Smooth muscle cell of the brain vasculature (primary cell): ENCODE measurements around the gene EDA.

ENCODE experiments used
- DNase-seq: peaks from one replicate; pipeline ENCODE4 v3.0.0-alpha.2; 2012; ENCODE audit warnings: low read depth, low spot score

Gene EDA

GRCh38 chrX:70062961-70063550 lies 447.1 kb downstream of the EDA start:
- DNase-seq: no peak

- DNase-seq: no peak
These were observed 450.7 kb downstream of the EDA start for GRCh38 chrX:70066646-70067045.

- no peak for DNase-seq
These were observed 463.4 kb downstream of the EDA start for GRCh38 chrX:70079297-70079696.

- no peak for DNase-seq
These were observed 464.0 kb downstream of the EDA start for GRCh38 chrX:70079870-70080269.

DNA sequence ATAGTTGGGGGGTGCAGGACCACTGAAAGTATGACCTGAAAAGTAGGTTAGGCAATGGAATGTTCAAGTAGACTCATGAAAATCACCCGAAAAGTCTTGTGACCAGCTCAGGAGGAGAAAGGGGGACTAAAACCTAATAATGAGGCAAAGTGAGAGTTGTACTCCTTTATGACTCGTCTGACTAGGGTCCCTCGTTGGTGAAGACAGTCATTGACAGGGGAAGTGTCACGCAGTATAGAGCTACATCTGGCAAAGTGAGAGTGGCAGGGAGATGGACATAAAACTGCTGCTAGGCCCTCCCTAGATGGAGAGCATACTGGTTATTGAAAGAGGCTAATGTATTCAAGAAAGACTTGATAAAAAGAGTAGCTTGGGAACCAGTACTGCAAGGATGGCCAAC lies 466.8 kb downstream of the EDA start:
- no peak for DNase-seq

DNA sequence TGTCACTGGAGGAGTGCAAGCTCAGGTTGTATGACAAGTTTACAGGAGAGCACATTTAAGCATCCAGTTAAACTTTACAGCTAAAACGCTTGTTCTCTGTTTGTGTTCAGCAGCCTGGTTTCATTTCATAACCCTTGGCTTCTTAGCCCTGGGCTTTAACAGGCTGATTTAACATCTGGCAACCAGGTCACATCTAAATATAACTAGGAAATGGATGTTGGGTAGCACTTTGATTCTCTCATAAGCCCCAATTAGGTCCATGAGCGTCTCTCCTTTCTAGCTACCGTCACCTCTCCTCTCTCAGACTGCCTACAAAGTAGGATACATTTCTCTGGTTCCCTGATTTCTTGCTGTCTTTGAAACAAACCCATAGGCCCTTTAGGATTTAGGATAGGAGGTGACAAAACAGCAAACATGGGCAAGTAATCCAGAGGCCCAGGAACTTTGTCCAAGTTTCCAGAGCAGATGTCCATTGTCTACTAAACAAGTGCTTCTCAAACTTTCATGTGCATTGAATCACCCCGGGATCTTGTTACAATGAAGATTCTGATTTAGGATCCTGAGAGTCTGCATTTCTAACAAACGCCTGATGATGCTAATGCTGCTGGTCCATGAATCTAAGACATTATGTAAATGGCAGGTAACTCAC lies 468.8 kb downstream of the EDA start:
- DNase-seq: no peak

DNA sequence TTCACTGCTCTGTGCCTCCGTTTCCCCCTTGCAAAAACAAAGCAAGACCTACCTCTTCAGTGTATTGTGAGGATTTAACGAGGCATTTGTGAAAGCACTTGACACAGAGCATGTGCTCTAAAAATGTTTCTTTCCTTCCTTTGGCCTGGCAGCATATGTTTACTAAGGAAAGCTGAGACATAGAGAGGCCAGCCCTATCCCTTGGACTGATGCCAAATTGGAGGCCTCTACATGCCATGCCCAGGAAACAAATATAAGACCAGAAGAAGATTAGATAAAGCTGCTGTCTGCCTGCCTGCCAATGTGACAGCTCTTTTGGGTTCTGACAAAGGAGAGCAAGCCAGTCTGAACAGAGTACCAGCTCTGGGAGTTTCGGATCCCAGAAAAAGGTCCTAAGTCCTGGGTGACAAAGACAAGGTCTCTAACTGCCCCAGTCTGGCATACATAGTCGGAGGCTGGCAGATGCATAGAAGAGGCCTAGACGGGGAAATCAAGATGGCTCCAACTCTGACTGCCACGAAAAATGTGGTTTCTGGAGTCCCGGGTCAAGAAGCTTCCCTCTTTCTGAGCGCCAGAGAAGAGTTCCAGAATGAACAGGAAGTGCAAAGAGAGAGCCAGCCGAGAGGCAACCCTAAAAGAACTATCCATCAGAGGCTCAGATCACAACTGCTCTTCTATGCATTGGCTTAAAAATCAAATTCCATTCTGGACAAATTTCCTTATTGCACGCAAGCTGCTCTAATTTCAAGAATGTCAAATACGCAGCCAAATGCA lies 472.1 kb downstream of the EDA start:
- DNase-seq: no peak

- no peak for DNase-seq
These were observed 472.8 kb downstream of the EDA start for GRCh38 chrX:70088751-70089150.
